Left ventricle myocardium inferior (tissue), 1 donor: Measurements from ENCODE around the gene SGMS1. TPM values are rescaled to one million over a fixed set of nuclear protein-coding genes. Genes with fewer than 3 reads are reported as not detected.

Source experiments
- DNase-seq: peaks from one replicate; pipeline ENCODE4 v3.0.0-alpha.2; 2020
- H3K27ac ChIP-seq: fragments of 200-600 bp; replicated peaks from 2 replicates; pipeline ENCODE4 v1.8.0; 2021
- H3K27me3 ChIP-seq: fragments of 200-600 bp; 2 replicates; pipeline ENCODE4 v1.8.0; 2021; ENCODE audit warnings: low read depth
- H3K36me3 ChIP-seq: fragments of 200-600 bp; 2 replicates; pipeline ENCODE4 v1.8.0; 2021
- H3K4me1 ChIP-seq: fragments of 200-600 bp; 2 replicates; pipeline ENCODE4 v1.8.0; 2021
- H3K4me3 ChIP-seq: fragments of 200-600 bp; 2 replicates; pipeline ENCODE4 v1.8.0; 2021; ENCODE audit warnings: mild to moderate bottlenecking, moderate library complexity
- H3K9me3 ChIP-seq: fragments of 200-600 bp; replicated peaks from 2 replicates; pipeline ENCODE4 v1.8.0; 2021
- CTCF ChIP-seq: fragments of 200-600 bp; IDR thresholded peaks from 2 replicates; pipeline ENCODE4 v1.8.0; 2021; ENCODE audit warnings: antibody characterized with exemption, mild to moderate bottlenecking, borderline replicate concordance
- intact Hi-C: fragments of 100-400 bp; cut with micrococcal nuclease; formaldehyde crosslinking; loops from one replicate; pipeline ENCODE4 v1.11.0; 2022
- total RNA-seq: library from RNA; stranded (reverse); fragmentation: NEBNext Ultra II Directional; extraction: Animal tissue kit (Norgen Biotek cat#: 25700); gene quantifications from one replicate; pipeline ENCODE4 v1.2.1, GENCODE V29; 2021
- donor health status: DM: no; HTN: yes; CAD: no; lungs with severe emphysema.

Gene SGMS1
- total RNA-seq, 1 donor from 2014 or later = 18.6 TPM

DNA sequence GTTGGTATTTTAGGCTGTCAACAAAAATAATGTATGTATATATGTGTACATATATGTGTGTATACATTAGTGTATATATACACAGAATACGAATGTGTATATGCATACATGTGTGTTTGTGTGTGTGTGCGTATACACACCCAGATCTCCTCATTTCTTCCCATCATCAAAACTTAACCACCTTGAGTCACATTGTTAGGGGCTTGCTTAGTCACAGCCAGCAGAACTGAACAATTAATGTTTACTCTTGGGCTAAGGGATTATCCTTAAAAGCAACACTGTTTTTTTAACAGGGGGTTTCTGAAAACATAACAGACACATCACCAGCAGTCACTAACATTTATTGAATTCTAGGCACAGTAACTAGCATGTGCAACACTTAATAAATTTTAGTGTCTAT is 289.5 kb downstream of the SGMS1 start:
- no peak for TF ChIP-seq CTCF
- DNase-seq = no peak

DNA sequence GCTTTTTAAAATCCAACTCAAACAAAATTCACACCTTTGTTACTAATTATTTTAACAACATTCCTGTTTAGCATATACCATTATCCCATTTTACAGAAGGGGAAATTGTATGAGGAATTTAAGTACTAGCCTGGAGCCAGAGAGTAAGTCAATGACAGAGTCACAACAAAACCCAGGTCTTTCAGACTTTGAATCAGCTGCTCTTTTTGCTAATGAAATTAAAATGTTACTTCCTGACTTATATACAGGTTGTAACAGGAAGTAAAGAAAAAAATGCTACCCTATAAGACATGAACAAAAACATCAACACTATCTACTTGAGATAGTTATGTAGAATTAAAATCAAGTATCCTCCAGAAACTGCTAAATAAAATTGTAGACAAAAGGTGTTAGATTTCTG is 289.9 kb downstream of the SGMS1 start:
- Histone ChIP-seq H3K36me3 (no peaks in the 10 kb centered on the region), H3K4me1 (peaks cover 34% of the 10 kb centered on the region), H3K27ac (no peak overlapping the region), H3K4me3 (no peak overlapping the region), H3K9me3 (no peaks in the 10 kb centered on the region), H3K27me3 (no peaks in the 10 kb centered on the region)
- DNase-seq = no peak
- TF ChIP-seq CTCF = no peak
- intact Hi-C loops = no loop called here

More for the DNA sequence above, 289.5 kb downstream of the SGMS1 start:
- intact Hi-C loops = no loop called here
- Histone ChIP-seq H3K27ac (no peak overlapping the region), H3K9me3 (no peaks in the 10 kb centered on the region), H3K4me1 (peaks cover 30% of the 10 kb centered on the region), H3K27me3 (no peaks in the 10 kb centered on the region), H3K36me3 (no peaks in the 10 kb centered on the region), H3K4me3 (no peak overlapping the region)

- no peak overlapping the region for H3K4me3 ChIP-seq
- no peaks in the 10 kb centered on the region for H3K36me3 ChIP-seq
- DNase-seq = no peak
- peaks cover 50% of the 10 kb centered on the region for H3K4me1 ChIP-seq
- no peaks in the 10 kb centered on the region for H3K9me3 ChIP-seq
- H3K27ac ChIP-seq = no peak overlapping the region
- intact Hi-C loops = no loop called here
- H3K27me3 ChIP-seq = no peaks in the 10 kb centered on the region
- no peak for TF ChIP-seq CTCF
These were observed 291.5 kb downstream of the SGMS1 start for GRCh38 chr10:50332108-50332842.

DNA sequence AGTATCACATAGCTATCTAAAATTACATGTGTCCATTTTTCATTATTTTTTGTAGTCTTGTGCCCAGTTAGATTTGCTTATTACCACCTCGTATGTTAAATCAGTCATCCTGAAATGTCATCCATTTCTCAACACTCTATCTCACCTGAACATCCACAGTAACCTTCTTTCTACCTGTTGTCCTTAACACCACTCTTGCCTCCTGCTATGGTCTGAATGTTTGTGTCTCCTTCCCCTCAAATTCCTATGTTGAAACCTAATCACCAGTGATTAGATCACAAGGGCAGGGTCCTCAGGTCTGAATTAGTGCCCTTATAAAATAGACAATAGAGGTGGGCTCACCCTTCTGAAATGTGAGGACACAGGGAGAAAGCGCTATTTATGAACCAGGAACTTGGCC is 292.3 kb downstream of the SGMS1 start:
- no peak for DNase-seq
- H3K4me1 ChIP-seq = peaks cover 58% of the 10 kb centered on the region
- H3K9me3 ChIP-seq = no peaks in the 10 kb centered on the region
- no peaks in the 10 kb centered on the region for H3K36me3 ChIP-seq
- intact Hi-C loops = no loop called here
- no peaks in the 10 kb centered on the region for H3K27me3 ChIP-seq
- no peak overlapping the region for H3K27ac ChIP-seq
- no peak for TF ChIP-seq CTCF
- H3K4me3 ChIP-seq = no peak overlapping the region

- peak overlapping the region; percentile 60 for H3K27ac ChIP-seq
- intact Hi-C loops = no loop called here
- DNase-seq = peak; percentile 26
- peak overlapping the region; percentile 46 for H3K4me3 ChIP-seq
- H3K36me3 ChIP-seq = no peaks in the 10 kb centered on the region
- TF ChIP-seq CTCF = no peak
- peaks cover 90% of the 10 kb centered on the region for H3K4me1 ChIP-seq
- H3K9me3 ChIP-seq = no peaks in the 10 kb centered on the region
- no peaks in the 10 kb centered on the region for H3K27me3 ChIP-seq
These were observed 296.7 kb downstream of the SGMS1 start for GRCh38 chr10:50326757-50327701.
